Measurements from ENCODE around the gene UBL3. TPM values are rescaled to one million over a fixed set of nuclear protein-coding genes. Genes with fewer than 3 reads are reported as not detected.

The UBL3 gene
- total RNA-seq, 1 donor from 2014 or later, result 39.6 TPM

- no peak for DNase-seq (ENCODE audit: low spot score)
- ATAC-seq, result no peak
- intact Hi-C loops (cut with DNase I), result no loop called here
These were observed 104.7 kb downstream of the UBL3 start for GRCh38 chr13:29745704-29746103.

DNA sequence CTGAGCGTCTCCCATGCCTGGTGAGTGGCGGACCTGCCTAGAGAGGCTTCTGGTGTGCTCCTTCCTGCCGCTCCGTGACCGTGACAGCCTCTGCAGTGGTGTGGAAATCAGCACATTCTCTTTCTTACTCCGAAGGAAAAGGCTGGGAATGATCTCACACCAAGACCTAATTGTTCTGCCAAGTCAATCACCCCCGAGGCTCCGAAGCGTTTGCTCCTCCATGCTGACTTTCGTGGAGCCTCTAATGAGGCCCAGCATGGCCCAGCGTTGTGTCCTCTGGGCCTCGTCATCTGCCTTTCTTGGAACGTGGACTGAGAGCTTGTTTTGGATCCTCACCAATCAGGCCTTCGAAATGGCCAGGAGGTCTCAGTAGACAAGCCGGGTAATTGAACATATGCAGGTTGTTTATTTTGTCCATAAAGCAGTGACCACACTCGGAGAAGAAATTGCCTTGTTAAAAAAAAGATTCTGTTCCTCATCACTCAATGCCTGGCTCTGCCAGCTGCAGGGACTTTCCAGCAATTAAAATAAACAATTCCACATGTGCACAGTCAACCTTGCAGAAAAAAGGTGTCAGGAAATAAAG, 107.1 kb downstream of the UBL3 start:
- DNase-seq (ENCODE audit: low spot score) (peak; percentile 67), ATAC-seq (peak; percentile 96)
- intact Hi-C loops (cut with DNase I), result no loop called here

DNA sequence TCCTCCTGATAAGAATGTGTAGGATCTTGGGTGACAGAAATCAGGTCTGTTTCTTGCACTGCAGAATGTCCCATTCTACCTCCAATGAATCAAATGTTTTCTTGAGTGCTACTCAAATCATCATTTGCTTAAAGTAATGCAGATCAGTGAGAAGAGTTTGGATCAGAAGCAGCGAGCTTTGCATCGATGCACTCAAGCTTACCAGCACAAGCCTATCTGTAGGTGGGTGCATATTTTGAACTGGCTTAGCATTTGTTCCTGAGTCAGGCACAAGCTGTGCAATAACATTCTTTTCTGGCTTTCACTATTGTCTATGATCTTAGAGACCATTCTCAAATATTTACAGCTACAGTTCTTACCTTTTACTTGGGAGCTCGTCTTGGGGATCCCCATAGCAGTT, 109.5 kb downstream of the UBL3 start:
- ATAC-seq, result no peak
- intact Hi-C loops (cut with DNase I), result no loop called here
- DNase-seq (ENCODE audit: low spot score), result no peak

DNA sequence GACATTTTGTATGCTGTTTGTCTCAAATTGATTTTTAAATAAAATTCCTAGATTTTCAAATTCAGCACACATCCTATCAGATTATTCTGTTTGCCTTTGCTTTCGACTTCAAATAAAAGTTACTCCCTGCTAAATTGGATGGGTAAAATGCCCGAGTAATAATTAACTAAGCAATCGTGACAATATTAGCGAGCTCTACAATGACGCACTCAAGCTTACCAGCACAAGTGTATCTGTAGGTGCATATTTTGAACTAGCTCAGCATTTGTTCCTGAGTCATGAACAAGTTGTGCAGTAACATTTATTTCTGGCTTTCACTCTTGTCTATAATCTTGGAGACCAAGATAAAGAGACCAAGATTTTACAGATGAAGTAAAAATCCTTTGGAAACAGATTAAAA, 113.4 kb downstream of the UBL3 start:
- intact Hi-C loops (cut with DNase I), result no loop called here
- ATAC-seq, result no peak
- no peak for DNase-seq (ENCODE audit: low spot score)

- ATAC-seq, result peak; percentile 67
- DNase-seq (ENCODE audit: low spot score), result no peak
- intact Hi-C loops (cut with DNase I), result no loop called here
These were observed 117.2 kb downstream of the UBL3 start for GRCh38 chr13:29733147-29733611.

DNA sequence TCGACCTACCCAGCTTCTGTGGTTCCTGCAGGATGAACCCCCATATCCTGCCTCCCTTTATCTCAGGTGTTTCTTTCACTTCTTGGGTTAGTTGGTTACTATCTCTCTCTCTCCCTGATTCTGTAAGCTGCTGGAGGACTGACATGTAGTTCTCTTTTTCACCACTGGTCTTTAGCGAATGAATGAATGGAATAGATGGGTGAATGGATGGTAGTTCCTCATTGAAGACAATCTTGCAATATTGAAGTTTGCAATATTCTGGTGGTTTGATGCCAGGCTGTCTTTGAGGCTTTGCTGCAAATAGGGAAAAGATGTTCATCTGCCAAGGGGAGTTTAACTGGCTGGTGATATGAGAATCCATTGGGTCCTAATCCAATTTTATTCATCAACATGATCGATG, 120.2 kb downstream of the UBL3 start:
- intact Hi-C loops (cut with DNase I), result no loop called here
- ATAC-seq (no peak), DNase-seq (ENCODE audit: low spot score) (no peak)

- no peak for DNase-seq (ENCODE audit: low spot score)
- no peak for ATAC-seq
- intact Hi-C loops (cut with DNase I), result no loop called here
These were observed 128.0 kb downstream of the UBL3 start for GRCh38 chr13:29722415-29722814.

GRCh38 chr13:29721766-29722165, 128.7 kb downstream of the UBL3 start:
- DNase-seq (ENCODE audit: low spot score) (no peak), ATAC-seq (peak; percentile 76)
- intact Hi-C loops (cut with DNase I), result no loop called here

- intact Hi-C loops (cut with DNase I), result no loop called here
- DNase-seq (ENCODE audit: low spot score) (no peak), ATAC-seq (no peak)
These were observed 131.7 kb downstream of the UBL3 start for GRCh38 chr13:29718694-29719093.

GRCh38 chr13:29716493-29716892, 133.9 kb downstream of the UBL3 start:
- ATAC-seq, result no peak
- no peak for DNase-seq (ENCODE audit: low spot score)
- intact Hi-C loops (cut with DNase I), result no loop called here

Measured in sciatic nerve (tissue), 2 donors.